GM12872 (cell line): Measurements from ENCODE around the gene BTG4.

Experiments
- TF ChIP-seq, protein P1 (sequence below): IDR thresholded peaks from 3 replicates; pipeline ENCODE4 v1.5.1; 2011; ENCODE audit warnings: low read depth, mild to moderate bottlenecking, low read length, moderate library complexity; ENCODE audit not compliant: insufficient read depth

Gene BTG4

DNA sequence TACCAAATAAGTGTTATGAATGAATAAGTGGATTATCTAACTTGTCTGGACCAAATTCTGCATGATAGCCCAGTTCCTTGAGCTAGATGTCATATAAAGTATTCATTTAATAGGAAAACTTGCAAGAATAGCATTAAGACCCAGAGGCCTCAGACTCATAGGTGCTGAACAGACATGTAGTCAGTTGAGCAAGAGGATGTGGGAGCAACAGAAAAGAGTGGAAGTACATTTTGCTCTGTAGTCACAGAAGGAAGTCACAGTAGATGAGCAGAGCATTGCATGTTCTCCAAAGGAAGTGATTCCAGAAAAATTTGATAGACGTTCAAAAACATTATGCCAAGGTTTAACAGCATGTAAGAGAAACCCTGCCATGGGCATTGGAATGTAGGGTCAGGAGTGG, 11.9 kb upstream of the BTG4 start:
- TF ChIP-seq, protein P1, sequence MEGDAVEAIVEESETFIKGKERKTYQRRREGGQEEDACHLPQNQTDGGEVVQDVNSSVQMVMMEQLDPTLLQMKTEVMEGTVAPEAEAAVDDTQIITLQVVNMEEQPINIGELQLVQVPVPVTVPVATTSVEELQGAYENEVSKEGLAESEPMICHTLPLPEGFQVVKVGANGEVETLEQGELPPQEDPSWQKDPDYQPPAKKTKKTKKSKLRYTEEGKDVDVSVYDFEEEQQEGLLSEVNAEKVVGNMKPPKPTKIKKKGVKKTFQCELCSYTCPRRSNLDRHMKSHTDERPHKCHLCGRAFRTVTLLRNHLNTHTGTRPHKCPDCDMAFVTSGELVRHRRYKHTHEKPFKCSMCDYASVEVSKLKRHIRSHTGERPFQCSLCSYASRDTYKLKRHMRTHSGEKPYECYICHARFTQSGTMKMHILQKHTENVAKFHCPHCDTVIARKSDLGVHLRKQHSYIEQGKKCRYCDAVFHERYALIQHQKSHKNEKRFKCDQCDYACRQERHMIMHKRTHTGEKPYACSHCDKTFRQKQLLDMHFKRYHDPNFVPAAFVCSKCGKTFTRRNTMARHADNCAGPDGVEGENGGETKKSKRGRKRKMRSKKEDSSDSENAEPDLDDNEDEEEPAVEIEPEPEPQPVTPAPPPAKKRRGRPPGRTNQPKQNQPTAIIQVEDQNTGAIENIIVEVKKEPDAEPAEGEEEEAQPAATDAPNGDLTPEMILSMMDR: no peak

DNA sequence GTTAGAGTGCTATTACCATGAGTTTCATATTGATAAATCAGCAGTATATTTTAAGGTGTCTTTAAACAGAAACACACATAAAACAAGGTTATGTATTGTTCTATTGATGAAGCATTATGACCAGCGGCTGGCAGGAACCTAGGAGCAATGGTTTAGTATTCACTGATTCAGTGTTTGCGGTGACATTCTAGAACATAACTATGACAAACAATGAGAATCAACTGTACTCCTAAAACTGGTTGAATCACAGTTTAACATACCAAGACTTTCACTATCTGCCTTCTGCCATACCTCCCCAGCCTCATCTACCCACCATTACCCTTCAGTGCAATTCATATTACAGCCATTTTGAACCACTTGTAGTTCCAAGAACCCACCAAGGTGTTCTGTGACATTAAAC, 11.2 kb upstream of the BTG4 start:
- TF ChIP-seq, protein P1: no peak

DNA sequence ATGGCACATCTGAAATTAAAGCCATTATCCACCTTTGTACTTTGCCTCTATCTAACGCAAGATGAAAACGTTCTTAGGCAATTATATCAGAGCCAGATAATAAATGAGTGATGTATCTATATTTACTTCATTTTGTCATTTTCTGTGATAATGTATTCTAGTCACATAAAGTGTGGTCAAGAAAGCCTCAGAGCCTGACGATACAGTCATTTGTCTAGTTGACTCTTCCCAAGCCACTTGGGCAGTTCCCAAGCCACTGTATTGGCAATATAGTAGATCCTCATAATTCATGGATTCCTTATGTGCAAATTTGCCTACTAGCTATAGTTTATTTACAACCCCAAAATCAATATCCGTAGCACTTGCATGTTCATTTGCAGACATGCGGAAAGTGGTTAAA, 10.2 kb upstream of the BTG4 start:
- TF ChIP-seq, protein P1: no peak

DNA sequence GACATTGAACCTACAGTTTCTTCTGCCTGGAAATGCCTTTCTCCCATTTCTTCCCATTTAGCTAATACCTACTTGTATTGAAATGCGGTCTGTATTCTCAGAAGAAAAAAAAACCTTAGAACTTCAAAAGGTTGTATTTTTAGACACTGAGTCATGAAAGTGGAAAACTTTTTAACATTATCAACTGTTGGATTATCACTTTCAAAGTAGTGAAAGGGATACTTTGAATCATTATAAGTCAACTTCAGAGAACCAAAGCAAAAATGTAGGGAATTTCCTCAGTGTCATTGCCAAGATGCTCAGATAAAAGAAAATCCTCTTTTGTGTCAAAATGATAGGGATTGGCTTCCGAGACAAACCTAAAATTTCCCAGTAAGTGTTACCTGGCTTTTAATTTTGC, 8.9 kb upstream of the BTG4 start:
- TF ChIP-seq, protein P1: no peak

DNA sequence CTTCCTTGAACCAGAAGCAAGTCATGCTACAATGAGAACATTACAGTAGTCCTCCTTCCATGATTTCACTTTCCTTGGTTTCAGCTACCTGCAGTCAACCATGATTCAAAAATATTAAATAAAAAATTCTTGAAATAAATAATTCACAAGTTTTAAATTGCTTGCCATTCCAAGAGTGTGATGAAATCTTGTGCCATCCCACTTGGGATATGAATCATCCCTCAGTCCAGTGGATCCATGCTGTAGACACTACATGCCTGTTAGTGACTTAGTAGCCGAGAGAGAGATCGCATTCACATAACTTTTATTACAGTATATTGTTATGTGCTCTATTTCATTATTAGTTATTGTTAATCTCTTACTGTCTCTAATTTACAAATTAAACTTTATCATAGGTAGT, 8.4 kb upstream of the BTG4 start:
- TF ChIP-seq, protein P1: no peak

DNA sequence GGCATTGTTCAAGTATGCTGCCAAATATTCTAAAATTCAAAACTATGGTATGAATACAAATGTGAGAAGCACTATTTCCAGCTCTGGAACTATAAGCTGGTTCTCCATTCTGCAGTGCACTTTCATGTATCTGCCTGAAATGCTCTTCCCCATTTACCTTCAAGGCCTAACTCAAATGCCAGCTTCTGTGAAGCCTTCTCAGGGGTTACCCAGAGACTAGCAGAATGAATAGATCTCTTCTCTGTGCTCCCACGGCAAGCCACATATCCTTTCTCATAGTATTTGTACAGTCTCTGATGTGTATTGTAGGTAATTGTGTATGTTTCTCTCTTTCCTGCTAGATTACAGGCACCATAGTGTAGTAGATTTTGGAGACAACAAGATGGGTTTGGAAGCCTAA, 6.5 kb upstream of the BTG4 start:
- TF ChIP-seq, protein P1: no peak

DNA sequence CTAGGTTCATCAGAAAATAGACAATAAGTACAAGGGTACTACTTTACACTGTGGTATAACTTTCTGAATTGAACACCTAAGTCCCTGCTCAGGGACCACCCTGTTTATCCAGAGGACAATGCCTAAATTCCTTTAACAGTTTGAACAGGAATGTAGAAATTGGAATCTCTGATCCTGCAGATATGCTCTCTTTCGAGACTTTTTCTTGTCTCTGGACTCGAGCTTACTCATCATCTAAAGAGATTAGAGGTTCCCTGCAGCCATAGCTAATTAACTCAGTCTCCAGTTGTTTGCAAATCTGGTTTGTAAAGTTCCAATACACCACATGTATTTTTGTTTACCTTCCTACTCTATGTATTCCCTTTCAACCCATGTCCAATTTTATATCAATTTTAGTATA, 3.4 kb upstream of the BTG4 start:
- TF ChIP-seq, protein P1: no peak
